B cell (primary cell): ENCODE data around the gene MFSD12. TPM values are rescaled to one million over a fixed set of nuclear protein-coding genes. Genes with fewer than 3 reads are reported as not detected.

ENCODE experiments used
- ATAC-seq: fragments of 200-7000 bp; cut with Tn5 transposase; one replicate; pipeline ENCODE4 v1.10.0; 2021; ENCODE audit warnings: low read depth, mild to moderate bottlenecking, moderate number of reproducible peaks, moderate library complexity
- CTCF ChIA-PET: fragments of 350-600 bp; sonication (Branson Sonifier 250); formaldehyde crosslinking; loops from one replicate; lab custom pipeline; 2021; ENCODE audit warnings: antibody characterized with exemption, inconsistent platforms; lab: Charles Lee
- POLR2A ChIA-PET: fragments of 350-600 bp; sonication (Branson Sonifier 250); formaldehyde crosslinking; loops from one replicate; lab custom pipeline; 2021; ENCODE audit warnings: antibody characterized with exemption; lab: Charles Lee
- DNase-seq: peaks from one replicate; pipeline ENCODE4 v3.0.0; 2013
- H2AFZ ChIP-seq: 2 replicates; pipeline ENCODE4 v1.6.1; 2012; ENCODE audit warnings: mild to moderate bottlenecking, low read depth, low read length; ENCODE audit not compliant: insufficient read depth, poor library complexity, severe bottlenecking
- H3K27ac ChIP-seq, 2 donors: 1 replicate in 1 of 2; 2 replicates in 1 of 2; pipeline ENCODE4 v1.5.1; 2012 to 2013; ENCODE audit warnings: low read length in 2 of 2, mild to moderate bottlenecking in 2 of 2, moderate library complexity in 1 of 2
- H3K27me3 ChIP-seq, 4 experiments: fragments of 200-600 bp in 1 of 4; sonication (generic) in 1 of 4; replicated peaks in 1 of 4; 1 replicate in 2 of 4; 2 replicates in 2 of 4; pipeline versions ENCODE4 v1.6.1 to v1.7.0; 2013 to 2016; ENCODE audit warnings: low read length in 3 of 4, mild to moderate bottlenecking in 2 of 4, mixed read lengths in 1 of 4, moderate library complexity in 1 of 4; ENCODE audit not compliant: insufficient read depth in 4 of 4, control insufficient read depth in 3 of 4; ENCODE audit errors: control extremely low read depth in 1 of 4
- H3K36me3 ChIP-seq, 2 experiments: replicated peaks in 1 of 2; 1 replicate in 1 of 2; 2 replicates in 1 of 2; pipeline versions ENCODE4 v1.6.1 to v1.7.1; 2013; ENCODE audit warnings: low read length in 1 of 2; ENCODE audit not compliant: insufficient read depth in 2 of 2, control insufficient read depth in 1 of 2; ENCODE audit errors: control extremely low read depth in 1 of 2, extremely low read depth in 1 of 2
- H3K4me1 ChIP-seq, 2 donors: fragments of 200-600 bp in 1 of 2; sonication (generic) in 1 of 2; 1 replicate in 1 of 2; 2 replicates in 1 of 2; pipeline versions ENCODE4 v1.5.1 to v1.6.1; 2013 to 2017; ENCODE audit warnings: low read length in 2 of 2; ENCODE audit not compliant: control insufficient read depth in 2 of 2, insufficient read depth in 2 of 2
- H3K4me2 ChIP-seq: replicated peaks from 2 replicates; pipeline ENCODE3; 2012; ENCODE audit warnings: mild to moderate bottlenecking, low read depth, low read length; ENCODE audit not compliant: poor library complexity, severe bottlenecking
- H3K4me3 ChIP-seq, 5 experiments: fragments of 200-600 bp in 1 of 5; sonication (generic) in 1 of 5; 1 replicate in 3 of 5; 2 replicates in 2 of 5; pipeline versions ENCODE4 v1.5.1 to v1.7.0; 2011 to 2016; ENCODE audit warnings: low read length in 4 of 5, mild to moderate bottlenecking in 4 of 5, low read depth in 2 of 5, control low read depth in 1 of 5, moderate library complexity in 1 of 5; ENCODE audit not compliant: insufficient read depth in 1 of 5; ENCODE audit errors: control extremely low read depth in 1 of 5, extremely low read depth in 1 of 5
- H3K79me2 ChIP-seq: fragments of 200-600 bp; sonication (generic); one replicate; pipeline ENCODE4 v1.6.0; 2016; ENCODE audit warnings: low read length; ENCODE audit not compliant: control insufficient read depth, insufficient read depth
- H3K9ac ChIP-seq: fragments of 200-600 bp; sonication (generic); 2 replicates; pipeline ENCODE4 v1.6.1; 2017; ENCODE audit warnings: mild to moderate bottlenecking, low read length, moderate library complexity
- H3K9me3 ChIP-seq, 3 donors: one replicate each; pipeline versions ENCODE4 v1.6.1 to v1.7.1; 2013; ENCODE audit warnings: low read length in 2 of 3; ENCODE audit not compliant: control insufficient read depth in 2 of 3, insufficient read depth in 1 of 3; ENCODE audit errors: control extremely low read depth in 1 of 3
- H4K20me1 ChIP-seq: 2 replicates; pipeline ENCODE4 v1.6.0; 2012; ENCODE audit warnings: mild to moderate bottlenecking, low read length; ENCODE audit not compliant: insufficient read depth, control insufficient read depth, poor library complexity, severe bottlenecking
- H3K27ac Mint-ChIP-seq: one replicate; pipeline ENCODE4 v1.8.0; 2021; ENCODE audit warnings: mixed read lengths
- H3K27me3 Mint-ChIP-seq: one replicate; pipeline ENCODE4 v1.8.0; 2021; ENCODE audit warnings: mixed read lengths
- H3K4me1 Mint-ChIP-seq: one replicate; pipeline ENCODE4 v1.8.0; 2021; ENCODE audit warnings: mixed read lengths
- H3K4me3 Mint-ChIP-seq: one replicate; pipeline ENCODE4 v1.8.0; 2021; ENCODE audit warnings: mixed read lengths
- H3K9me3 Mint-ChIP-seq: one replicate; pipeline ENCODE4 v1.8.0; 2022; ENCODE audit warnings: mixed read lengths; ENCODE audit not compliant: insufficient read depth
- CTCF ChIP-seq: fragments of 200-600 bp; IDR thresholded peaks from one replicate; pipeline ENCODE4 v1.8.0; 2022; ENCODE audit warnings: antibody characterized with exemption, mild to moderate bottlenecking
- EZH2 ChIP-seq: IDR thresholded peaks from 2 replicates; pipeline ENCODE4 v1.6.1; 2012; ENCODE audit warnings: borderline replicate concordance, low read depth, mild to moderate bottlenecking, moderate library complexity, low read length; ENCODE audit not compliant: insufficient read depth, poor library complexity, severe bottlenecking
- WGBS: methylation state at CpG from one replicate; pipeline ENCODE4 v1.1.5; 2013; ENCODE audit warnings: missing lambda C conversion rate; ENCODE audit not compliant: insufficient coverage; 5-methylcytosine and 5-hydroxymethylcytosine counted together
- intact Hi-C: fragments of 100-400 bp; cut with micrococcal nuclease; formaldehyde crosslinking; loops from one replicate; pipeline ENCODE4 v1.10.0; 2022
- polyA plus RNA-seq: library from polyadenylated mRNA; depleted of rRNA; stranded (reverse); fragments of >200 nt; gene quantifications from 2 replicates; pipeline ENCODE4 v1.2.3, GENCODE V29; 2012
- total RNA-seq, 2 donors: library from RNA; stranded (reverse); fragments of 120-200 nt in 1 of 2; gene quantifications; 1 replicate in 1 of 2; 2 replicates in 1 of 2; pipeline versions ENCODE4 v1.2.3 to v1.2.4, GENCODE V29; 2013 to 2022

MFSD12 gene
- total and polyA plus RNA-seq, 2 donors (not counting 1 experiment from before 2014, with no cell fraction given), result 100 to 154 TPM

GRCh38 chr19:3522421-3523360 is 34.7 kb downstream of the MFSD12 start:
- H3K4me3 Mint-ChIP-seq, result no peak overlapping the region
- ATAC-seq (no peak), DNase-seq (no peak)
- H3K4me1 ChIP-seq, result peaks cover 0 to 11% of the 10 kb centered on the region in 2 donors
- H3K27me3 ChIP-seq, result no peaks in the 10 kb centered on the region
- CTCF ChIA-PET, result no interaction called here
- no peak overlapping the region for H3K4me2 ChIP-seq
- WGBS, result 97% methylated on average over 37 of the region's 40 CpGs
- peaks cover 96% of the 10 kb centered on the region for H4K20me1 ChIP-seq
- no peak overlapping the region for H2AFZ ChIP-seq
- TF ChIP-seq CTCF, result no peak
- H3K27ac ChIP-seq, result no peak overlapping the region
- H3K27me3 Mint-ChIP-seq, result no peaks in the 10 kb centered on the region
- H3K4me3 ChIP-seq, result no peak overlapping the region
- H3K9me3 Mint-ChIP-seq, result no peaks in the 10 kb centered on the region
- no peak overlapping the region for H3K9ac ChIP-seq
- H3K4me1 Mint-ChIP-seq, result peaks cover 17% of the 10 kb centered on the region
- H3K27ac Mint-ChIP-seq, result no peak overlapping the region
- POLR2A ChIA-PET, result interaction anchor here (0.6 to 0.7 kb wide), 2 partner anchors 19 to 1599 kb away, joined by 4 to 6 read pairs; no protein-coding TSS in a partner anchor
- peaks cover 0 to 68% of the 10 kb centered on the region in 2 experiments for H3K36me3 ChIP-seq
- H3K79me2 ChIP-seq, result peaks cover 76% of the 10 kb centered on the region
- intact Hi-C loops, result no loop called here
- no peaks in the 10 kb centered on the region for H3K9me3 ChIP-seq

- CTCF ChIA-PET, result no interaction called here
- Histone ChIP-seq H2AFZ (no peak overlapping the region), H3K36me3 (peaks cover 0 to 52% of the 10 kb centered on the region in 2 experiments), H3K9ac (no peak overlapping the region), H3K4me1 (peaks cover 8 to 27% of the 10 kb centered on the region in 2 donors), H3K27ac (no peak overlapping the region), H3K27me3 (no peaks in the 10 kb centered on the region), H3K79me2 (peaks cover 89% of the 10 kb centered on the region), H4K20me1 (peaks cover 94% of the 10 kb centered on the region), H3K4me3 (no peak overlapping the region), H3K4me2 (no peak overlapping the region), H3K9me3 (peaks cover 0 to 5% (median 0%) of the 10 kb centered on the region in 3 donors)
- intact Hi-C loops, result no loop called here
- POLR2A ChIA-PET, result no interaction called here
- Mint-ChIP-seq H3K27ac (no peak overlapping the region), H3K9me3 (no peaks in the 10 kb centered on the region), H3K4me3 (no peak overlapping the region), H3K4me1 (peaks cover 29% of the 10 kb centered on the region), H3K27me3 (no peaks in the 10 kb centered on the region)
- no peak for ATAC-seq
- TF ChIP-seq EZH2, result no peak
- TF ChIP-seq CTCF, result no peak
- DNase-seq, result no peak
- WGBS, result 85% methylated on average over 5 of the region's 7 CpGs
Observed at GRCh38 chr19:3521104-3521445, 36.3 kb downstream of the MFSD12 start.
